Thymus (tissue), 11 donors: ENCODE measurements around the gene LIN28B. TPM values are rescaled to one million over a fixed set of nuclear protein-coding genes. Genes with fewer than 3 reads are reported as not detected.
"Not testable (repeated sequence)": the region's sequence is repeated elsewhere in the genome, so short reads cannot be mapped to it uniquely, and the experiment has no call there.

Experiments
- DNase-seq, 9 donors: peaks; one replicate each; pipeline ENCODE4 v3.0.0-alpha.2; 2013; ENCODE audit warnings: low spot score in 9 of 9, low read depth in 6 of 9, missing footprints in 1 of 9
- H3K27ac ChIP-seq, 2 donors: one replicate each; pipeline ENCODE4 v1.5.1; 2013; ENCODE audit warnings: control low read depth in 1 of 2, low read depth in 1 of 2, low read length in 1 of 2, mild to moderate bottlenecking in 1 of 2, moderate library complexity in 1 of 2
- H3K27me3 ChIP-seq, 2 donors: one replicate each; pipeline ENCODE4 v1.5.1; 2013; ENCODE audit warnings: low read length in 1 of 2; ENCODE audit not compliant: control insufficient read depth in 2 of 2, insufficient read depth in 1 of 2
- H3K36me3 ChIP-seq, 2 donors: one replicate each; pipeline ENCODE4 v1.5.1; 2013; ENCODE audit warnings: low read length in 1 of 2, mild to moderate bottlenecking in 1 of 2, moderate library complexity in 1 of 2; ENCODE audit not compliant: control insufficient read depth in 2 of 2, insufficient read depth in 2 of 2
- H3K4me1 ChIP-seq, 2 donors: one replicate each; pipeline ENCODE4 v1.5.1; 2013; ENCODE audit warnings: low read length in 2 of 2; ENCODE audit not compliant: control insufficient read depth in 2 of 2, insufficient read depth in 2 of 2
- H3K4me3 ChIP-seq, 2 donors: one replicate each; pipeline ENCODE4 v1.5.1; 2013; ENCODE audit warnings: low read length in 2 of 2, control low read depth in 1 of 2, mild to moderate bottlenecking in 1 of 2
- H3K9me3 ChIP-seq, 2 donors: one replicate each; pipeline ENCODE4 v1.5.1; 2013; ENCODE audit warnings: low read length in 1 of 2, mild to moderate bottlenecking in 1 of 2; ENCODE audit not compliant: control insufficient read depth in 2 of 2, insufficient read depth in 1 of 2
- WGBS: extraction: QIAGEN DNeasy Blood & Tissue Kit; methylation state at CpG from one replicate; pipeline ENCODE4 v1.1.7; 2013; 5-methylcytosine and 5-hydroxymethylcytosine counted together
- polyA plus RNA-seq: library from polyadenylated mRNA; stranded (reverse); fragments of 200-250 nt; gene quantifications from one replicate; pipeline ENCODE4 v1.2.3, GENCODE V29; 2013
- total RNA-seq: library from RNA; stranded (reverse); fragments of 120-200 nt; gene quantifications from one replicate; pipeline ENCODE4 v1.2.4, GENCODE V29; 2013
- donor health status: healthy.

The LIN28B gene
- total and polyA plus RNA-seq, 2 donors, result 0.02 to 5.1 TPM

DNA sequence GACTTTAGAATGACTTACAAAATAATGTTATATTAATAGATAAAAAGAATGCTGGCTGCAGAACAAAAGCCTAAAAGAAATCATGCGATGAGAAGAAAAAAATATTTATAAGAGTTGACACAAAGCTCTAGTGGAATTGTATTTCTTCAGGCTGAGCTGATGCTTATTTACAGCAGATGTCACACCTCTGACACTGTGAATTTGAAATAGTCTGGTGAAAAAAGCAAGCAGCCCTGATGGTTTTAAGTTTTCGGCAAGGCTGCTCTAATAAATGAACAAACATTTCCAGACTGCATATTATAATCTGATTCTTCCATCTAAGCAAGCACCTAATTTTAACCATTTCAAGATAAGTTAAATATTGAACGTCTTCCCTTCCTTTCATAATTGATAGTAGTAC, 109.9 kb downstream of the LIN28B start:
- 94% methylated on average over 3 of the region's 3 CpGs for WGBS

DNA sequence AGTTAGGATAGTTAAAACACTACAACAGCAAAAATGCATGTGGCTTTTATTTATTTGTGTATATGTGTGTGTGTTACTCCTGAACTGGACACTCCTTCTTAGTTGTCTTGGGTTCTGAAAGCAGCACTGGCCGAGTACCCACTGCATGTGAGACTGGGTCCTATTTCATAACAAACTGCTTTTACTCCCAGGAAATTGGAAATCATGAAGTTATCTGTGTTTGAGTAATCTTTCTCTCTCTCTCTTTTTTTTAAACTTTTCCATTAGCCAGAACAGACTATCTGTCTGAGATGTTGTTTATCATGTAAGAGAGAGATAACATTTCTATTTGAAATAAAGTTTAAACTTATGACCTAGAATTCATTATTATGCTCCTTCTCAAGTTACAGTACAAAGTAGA, 110.4 kb downstream of the LIN28B start:
- no peak overlapping the region for H3K27ac ChIP-seq
- no peaks in the 10 kb centered on the region for H3K9me3 ChIP-seq
- no peak for DNase-seq
- 91% methylated on average over 1 of the region's 1 CpG for WGBS
- H3K4me1 ChIP-seq, result no peaks in the 10 kb centered on the region
- no peaks in the 10 kb centered on the region for H3K36me3 ChIP-seq
- no peaks in the 10 kb centered on the region for H3K27me3 ChIP-seq
- no peak overlapping the region for H3K4me3 ChIP-seq

More for the DNA sequence above, 109.9 kb downstream of the LIN28B start:
- Histone ChIP-seq H3K27me3 (no peaks in the 10 kb centered on the region), H3K27ac (no peak overlapping the region), H3K36me3 (no peaks in the 10 kb centered on the region), H3K4me1 (no peaks in the 10 kb centered on the region), H3K4me3 (no peak overlapping the region), H3K9me3 (no peaks in the 10 kb centered on the region)
- no peak for DNase-seq

DNA sequence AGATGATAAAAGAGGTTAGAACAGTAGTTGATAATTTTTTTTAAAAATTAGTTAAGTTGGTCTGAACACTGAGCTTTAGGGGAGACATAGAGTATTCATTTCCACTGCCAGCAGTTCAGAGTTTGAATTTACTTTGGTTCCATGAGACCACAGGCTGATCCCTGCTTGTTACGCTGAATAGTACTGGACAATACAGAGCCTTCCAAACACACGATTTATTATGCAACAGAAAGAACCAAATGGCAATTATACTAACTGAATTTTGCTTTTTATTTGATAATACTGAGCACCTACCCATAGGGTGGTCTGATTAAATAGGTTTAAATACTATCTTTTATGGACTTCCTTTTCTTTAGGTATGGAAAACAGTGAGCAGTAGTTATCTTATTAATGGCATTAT, 111.5 kb downstream of the LIN28B start:
- Histone ChIP-seq H3K4me3 (no peak overlapping the region), H3K36me3 (no peaks in the 10 kb centered on the region), H3K27ac (no peak overlapping the region), H3K27me3 (no peaks in the 10 kb centered on the region), H3K9me3 (no peaks in the 10 kb centered on the region), H3K4me1 (no peaks in the 10 kb centered on the region)
- DNase-seq, result no peak
- 93% methylated on average over 2 of the region's 2 CpGs for WGBS

DNA sequence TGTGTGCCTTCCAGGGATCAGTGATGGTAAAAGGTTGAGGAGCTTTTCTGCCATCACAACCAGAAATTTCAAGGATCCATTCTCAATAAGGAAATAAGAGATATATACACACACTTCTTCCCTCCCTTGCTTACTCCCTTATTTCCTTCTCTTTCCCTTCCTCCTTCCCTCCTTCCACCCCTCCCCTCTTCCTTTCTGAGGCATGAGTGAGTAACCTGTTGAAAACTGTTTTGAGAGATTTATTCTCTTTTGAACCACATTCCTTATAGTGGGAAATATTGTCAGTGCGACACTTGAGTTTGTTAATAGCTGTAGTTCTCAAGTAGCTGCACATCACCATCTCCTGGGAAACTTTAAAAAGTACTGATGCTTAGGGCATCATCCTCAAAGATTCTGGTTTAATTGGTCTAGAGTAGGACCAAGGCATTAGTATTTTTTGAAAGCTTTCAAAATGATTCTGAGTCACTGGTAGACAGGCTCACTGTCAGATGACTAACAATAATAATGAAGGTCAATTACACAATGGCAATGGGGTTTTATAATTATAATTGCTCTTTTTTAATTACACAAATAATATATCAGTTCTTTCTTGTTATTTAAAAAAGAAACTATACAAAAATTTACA, 113.0 kb downstream of the LIN28B start:
- no peak overlapping the region for H3K4me3 ChIP-seq
- H3K36me3 ChIP-seq, result no peaks in the 10 kb centered on the region
- H3K4me1 ChIP-seq, result no peaks in the 10 kb centered on the region
- H3K27me3 ChIP-seq, result no peaks in the 10 kb centered on the region
- H3K9me3 ChIP-seq, result no peaks in the 10 kb centered on the region
- 98% methylated on average over 1 of the region's 1 CpG for WGBS
- no peak overlapping the region for H3K27ac ChIP-seq
- DNase-seq, result no peak

DNA sequence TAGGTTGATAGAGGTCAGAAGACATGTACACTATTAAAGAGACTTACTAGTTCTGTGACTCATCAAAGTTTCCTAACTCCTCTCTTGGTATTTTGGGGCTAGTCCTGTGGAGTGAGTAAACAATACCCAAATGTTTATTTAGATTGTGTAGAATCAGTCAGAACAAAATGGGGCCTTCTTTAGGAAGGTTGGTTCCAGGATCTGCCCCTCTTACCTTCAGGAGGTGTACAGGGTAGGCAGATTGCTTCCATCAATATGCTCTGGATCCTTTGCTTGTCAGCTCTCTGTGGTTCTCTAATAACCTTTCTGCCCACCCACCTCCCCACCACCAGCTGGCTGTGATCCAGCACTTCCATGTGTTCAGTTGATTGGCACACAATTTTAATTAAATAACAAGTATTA, 115.9 kb downstream of the LIN28B start:
- no peaks in the 10 kb centered on the region for H3K36me3 ChIP-seq
- H3K27me3 ChIP-seq, result no peaks in the 10 kb centered on the region
- H3K9me3 ChIP-seq, result no peaks in the 10 kb centered on the region
- DNase-seq, result no peak
- no peak overlapping the region for H3K27ac ChIP-seq
- no peaks in the 10 kb centered on the region for H3K4me1 ChIP-seq
- H3K4me3 ChIP-seq, result no peak overlapping the region

DNA sequence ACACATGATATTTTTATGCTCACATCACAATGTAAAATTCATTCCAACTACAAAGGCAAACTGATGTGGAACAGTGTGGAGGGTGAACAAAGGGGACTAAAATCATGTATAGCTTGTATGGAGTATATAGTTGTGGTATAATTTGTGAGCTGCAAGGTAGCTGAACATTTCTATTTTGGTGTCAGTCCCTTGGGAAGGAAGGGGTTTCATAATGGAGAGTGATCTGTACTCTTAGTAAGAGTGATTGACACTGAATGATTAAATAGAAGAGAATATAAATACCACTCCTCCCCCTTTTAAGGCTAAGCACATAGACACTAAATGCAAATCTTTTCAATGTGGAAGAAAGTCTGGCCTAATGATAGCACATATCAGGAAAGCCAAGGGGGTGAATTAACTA, 118.3 kb downstream of the LIN28B start:
- H3K4me1 ChIP-seq, result no peaks in the 10 kb centered on the region

DNA sequence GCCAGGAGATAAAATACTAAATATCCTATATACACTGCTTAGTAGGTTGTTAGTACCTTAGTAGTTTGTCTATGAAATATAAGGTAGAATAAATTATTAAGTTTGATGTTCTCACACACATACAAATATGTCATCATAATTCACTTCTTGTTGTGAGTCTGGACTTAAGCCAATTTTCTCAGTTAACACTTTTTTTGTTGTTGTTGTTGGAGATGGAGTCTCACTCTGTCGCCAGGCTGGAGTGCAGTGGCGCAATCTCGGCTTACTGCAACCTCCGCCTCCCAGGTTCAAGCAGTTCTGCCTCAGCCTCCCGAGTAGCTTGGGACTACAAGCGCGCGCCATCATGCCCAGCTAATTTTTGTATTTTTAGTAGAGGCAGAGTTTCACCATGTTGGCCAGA, 119.5 kb downstream of the LIN28B start:
- DNase-seq, H3K36me3 ChIP-seq, H3K27me3 ChIP-seq, H3K4me3 ChIP-seq, H3K9me3 ChIP-seq, H3K4me1 ChIP-seq, H3K27ac ChIP-seq: not testable (repeated sequence)
- 96% methylated on average over 8 of the region's 8 CpGs for WGBS

More for the DNA sequence above, 118.3 kb downstream of the LIN28B start:
- H3K36me3 ChIP-seq, result peaks cover 0 to 3% of the 10 kb centered on the region in 2 donors
- no peaks in the 10 kb centered on the region for H3K27me3 ChIP-seq
- no peak overlapping the region for H3K4me3 ChIP-seq
- DNase-seq, result no peak
- no peak overlapping the region for H3K27ac ChIP-seq
- H3K9me3 ChIP-seq, result no peaks in the 10 kb centered on the region

DNA sequence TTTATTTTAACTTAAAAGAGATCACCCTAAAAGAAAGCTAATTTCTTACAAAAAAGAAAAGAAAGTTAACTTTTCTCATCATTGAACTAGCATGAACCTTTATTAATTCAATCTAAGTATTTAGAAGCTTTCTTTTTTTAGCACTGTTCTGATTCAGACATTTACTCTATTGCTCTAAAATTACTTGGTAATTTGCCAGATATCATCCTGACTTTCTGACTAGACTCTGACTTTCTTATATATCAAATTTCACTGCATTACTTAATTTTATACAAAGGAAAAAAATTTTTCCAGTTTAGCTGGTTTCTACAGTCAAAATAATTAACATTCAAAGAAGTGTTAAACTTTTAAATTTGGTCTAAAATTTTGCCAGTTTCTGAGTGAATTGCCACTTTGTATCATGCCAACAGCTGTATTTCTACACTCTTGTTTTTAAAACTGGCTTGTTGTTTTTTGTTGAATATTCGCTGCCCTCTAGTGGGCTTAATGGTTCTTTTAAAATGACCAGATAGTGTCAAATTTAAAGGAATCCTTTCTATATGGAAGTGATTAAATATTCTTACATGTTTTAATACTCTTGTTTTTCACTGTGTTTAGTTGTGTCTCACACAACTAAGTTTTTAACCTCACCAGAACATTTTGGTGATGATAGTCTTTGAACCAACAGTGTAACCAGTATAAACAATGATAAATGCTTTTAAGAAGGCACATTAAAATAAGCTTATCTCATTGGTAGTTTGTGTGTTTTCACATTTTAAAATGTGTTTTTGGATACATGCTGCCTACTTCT, 120.9 kb downstream of the LIN28B start:
- H3K36me3 ChIP-seq, result peaks cover 0 to 3% of the 10 kb centered on the region in 2 donors
- no peaks in the 10 kb centered on the region for H3K9me3 ChIP-seq
- DNase-seq, result peak; percentile 9 to 70 (median 27)
- WGBS, result 9% methylated on average over 1 of the region's 1 CpG
- H3K27ac ChIP-seq, result no peak overlapping the region
- no peak overlapping the region for H3K4me3 ChIP-seq
- no peaks in the 10 kb centered on the region for H3K27me3 ChIP-seq
- H3K4me1 ChIP-seq, result no peaks in the 10 kb centered on the region

DNA sequence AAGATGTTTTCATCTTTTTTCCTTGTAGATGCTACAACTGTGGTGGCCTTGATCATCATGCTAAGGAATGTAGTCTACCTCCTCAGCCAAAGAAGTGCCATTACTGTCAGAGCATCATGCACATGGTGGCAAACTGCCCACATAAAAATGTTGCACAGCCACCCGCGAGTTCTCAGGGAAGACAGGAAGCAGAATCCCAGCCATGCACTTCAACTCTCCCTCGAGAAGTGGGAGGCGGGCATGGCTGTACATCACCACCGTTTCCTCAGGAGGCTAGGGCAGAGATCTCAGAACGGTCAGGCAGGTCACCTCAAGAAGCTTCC, 121.4 kb downstream of the LIN28B start:
- Histone ChIP-seq H3K4me1 (no peaks in the 10 kb centered on the region), H3K9me3 (no peaks in the 10 kb centered on the region), H3K36me3 (peaks cover 0 to 3% of the 10 kb centered on the region in 2 donors), H3K4me3 (no peak overlapping the region), H3K27me3 (no peaks in the 10 kb centered on the region), H3K27ac (no peak overlapping the region)
- DNase-seq, result no peak
- 91% methylated on average over 6 of the region's 6 CpGs for WGBS
